NOMO-1 treated with dmso at 0.1 percent for 144 hours (cell line): ENCODE results near the gene ZFHX3.

Experiments used
- DNase-seq: peaks from one replicate; lab custom pipeline; 2025; ENCODE audit not compliant: unreplicated experiment; lab: John Stamatoyannopoulos, UW

Gene ZFHX3

GRCh38 chr16:72978212-72978611, 69.7 kb downstream of the ZFHX3 start:
- no peak for DNase-seq

GRCh38 chr16:72977127-72977526, 70.8 kb downstream of the ZFHX3 start:
- no peak for DNase-seq

- DNase-seq = no peak
Measured at GRCh38 chr16:72976438-72977064, 71.4 kb downstream of the ZFHX3 start.

- no peak for DNase-seq
Measured at GRCh38 chr16:72975809-72976437, 72.0 kb downstream of the ZFHX3 start.

- DNase-seq = no peak
Measured at GRCh38 chr16:72974142-72974769, 73.7 kb downstream of the ZFHX3 start.

- DNase-seq = no peak
Measured at GRCh38 chr16:72972878-72973571, 74.9 kb downstream of the ZFHX3 start.

DNA sequence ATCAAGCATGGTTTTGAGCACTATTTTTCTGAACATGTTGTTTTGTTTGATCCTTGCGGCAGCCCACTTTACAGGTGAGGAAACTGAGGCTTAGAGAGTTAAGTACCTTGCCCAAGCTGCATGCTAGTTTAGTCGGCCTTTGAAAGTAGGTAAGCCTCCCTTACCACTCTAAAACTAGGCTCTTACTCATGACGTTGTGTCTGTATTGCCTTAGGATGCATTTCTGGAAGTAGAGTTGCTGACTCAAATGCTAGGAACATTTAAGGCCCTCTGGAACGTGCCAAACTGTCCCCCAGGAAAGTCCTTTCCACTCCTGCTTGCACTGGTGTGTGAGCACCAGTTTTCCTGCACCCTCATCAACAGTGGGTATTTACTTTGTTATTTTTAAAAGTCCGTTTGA, 76.6 kb downstream of the ZFHX3 start:
- no peak for DNase-seq

GRCh38 chr16:72970656-72971055, 77.3 kb downstream of the ZFHX3 start:
- DNase-seq = no peak

DNA sequence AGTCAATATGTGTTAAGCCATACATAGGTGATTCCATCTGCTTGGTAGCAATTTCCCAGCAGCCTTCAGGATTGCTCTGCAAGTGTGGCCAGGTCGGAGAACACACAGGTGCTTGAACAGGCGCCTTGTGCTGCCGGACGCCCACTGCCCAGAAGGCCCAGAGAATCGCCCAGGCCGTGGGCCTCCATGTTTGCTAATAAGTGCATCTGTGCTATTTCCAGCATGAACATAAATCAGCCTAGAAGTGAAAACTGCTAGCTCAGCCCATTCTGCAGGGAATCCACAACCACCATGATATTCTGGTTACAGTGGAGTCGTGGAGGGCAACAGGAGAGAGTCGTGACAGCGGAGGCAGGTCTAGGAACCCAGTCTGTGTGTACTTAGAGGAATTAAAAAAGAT, 78.1 kb downstream of the ZFHX3 start:
- DNase-seq = no peak

DNA sequence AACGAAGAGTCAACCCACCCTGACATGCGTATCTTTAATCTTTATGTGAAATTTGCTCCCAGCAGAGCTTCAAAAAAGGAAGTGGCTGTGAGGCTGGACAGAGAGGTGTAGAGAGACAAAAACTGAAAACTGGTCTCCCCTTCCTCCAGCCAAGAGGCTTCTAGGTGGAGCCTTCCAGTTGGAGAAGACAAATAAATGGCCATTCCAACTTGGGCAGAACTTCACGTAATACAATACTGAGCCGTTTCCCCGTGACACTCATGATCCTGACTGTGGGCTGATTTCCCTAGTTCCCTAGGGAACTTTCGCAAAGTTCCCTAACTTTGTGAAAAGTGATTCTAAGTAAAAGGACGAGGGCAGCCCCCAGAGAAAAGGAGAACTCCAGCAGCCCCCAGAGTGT, 78.8 kb downstream of the ZFHX3 start:
- no peak for DNase-seq

DNA sequence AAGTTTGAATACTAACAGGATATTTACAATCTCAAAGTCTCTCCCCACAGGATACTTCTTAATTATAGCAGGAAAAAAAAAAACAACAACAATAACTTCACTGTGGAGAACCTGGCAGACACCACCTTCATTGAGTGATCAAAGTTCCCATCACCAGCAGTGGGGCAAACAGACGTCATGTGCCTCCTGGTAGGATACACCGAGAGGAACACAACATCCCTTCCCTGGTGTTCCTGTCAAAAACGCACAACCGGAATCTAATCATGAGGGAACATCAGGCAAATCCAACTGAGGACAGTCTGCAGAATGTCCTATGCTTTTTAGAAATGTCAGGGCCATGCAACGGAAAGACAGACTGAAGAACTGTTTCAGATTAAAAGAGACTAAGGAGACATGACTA, 80.0 kb downstream of the ZFHX3 start:
- no peak for DNase-seq

DNA sequence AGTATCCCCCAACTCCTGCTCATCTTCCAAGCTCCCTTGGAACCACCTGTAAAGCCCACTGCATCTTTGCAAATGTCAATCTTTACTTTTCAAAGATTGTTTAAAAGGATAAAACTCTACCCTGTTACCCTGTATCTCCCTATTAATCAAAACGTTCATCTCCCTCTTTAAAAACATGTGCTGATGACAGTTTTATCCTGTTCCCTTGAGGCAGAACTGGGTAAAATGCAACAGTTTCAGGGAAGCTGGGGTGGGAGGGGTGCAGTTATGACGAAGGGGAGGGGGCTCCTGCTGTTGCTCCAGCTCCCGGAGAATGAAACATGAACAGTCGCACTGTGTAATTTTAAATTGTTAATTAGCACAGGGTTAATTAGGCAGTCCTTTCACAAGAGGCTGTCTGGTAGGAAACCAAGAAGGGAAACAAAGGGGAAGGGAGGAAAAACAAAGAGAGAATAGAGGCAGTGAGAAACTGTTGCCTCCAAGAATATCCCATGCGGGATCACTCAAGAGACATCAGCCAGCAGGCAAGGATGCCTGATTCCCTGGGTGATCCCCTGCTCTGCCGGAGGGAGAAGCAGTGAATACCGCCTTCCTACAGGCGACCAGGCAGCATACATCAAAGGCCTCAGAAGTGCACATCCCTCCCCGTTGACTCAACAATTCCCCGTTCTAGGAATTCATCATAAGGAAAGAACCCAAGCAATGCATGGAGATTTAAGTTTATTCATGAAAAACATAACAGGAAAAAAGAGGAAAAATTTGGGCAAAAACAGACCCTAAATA, 84.2 kb downstream of the ZFHX3 start:
- no peak for DNase-seq

GRCh38 chr16:72962347-72962746, 85.6 kb downstream of the ZFHX3 start:
- DNase-seq = no peak

DNA sequence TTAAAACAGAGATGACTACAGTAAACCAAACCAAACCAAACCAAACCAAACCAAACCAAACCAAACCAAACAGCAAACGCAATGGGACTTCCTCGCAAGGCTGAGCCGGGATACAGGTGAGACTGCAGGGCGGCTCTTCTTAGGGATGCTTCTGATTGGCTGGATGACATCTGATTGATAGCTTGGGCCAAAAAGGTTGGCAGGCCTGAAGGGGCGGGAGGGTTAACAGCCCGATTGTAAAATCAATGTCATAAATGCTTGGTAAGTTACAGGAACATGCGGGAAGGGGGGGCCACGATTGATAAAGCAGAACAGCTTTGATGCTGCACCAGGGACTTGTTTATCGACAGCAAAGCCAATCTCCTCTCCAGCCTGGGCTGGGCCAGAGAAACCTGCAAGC, 86.1 kb downstream of the ZFHX3 start:
- DNase-seq = no peak

DNA sequence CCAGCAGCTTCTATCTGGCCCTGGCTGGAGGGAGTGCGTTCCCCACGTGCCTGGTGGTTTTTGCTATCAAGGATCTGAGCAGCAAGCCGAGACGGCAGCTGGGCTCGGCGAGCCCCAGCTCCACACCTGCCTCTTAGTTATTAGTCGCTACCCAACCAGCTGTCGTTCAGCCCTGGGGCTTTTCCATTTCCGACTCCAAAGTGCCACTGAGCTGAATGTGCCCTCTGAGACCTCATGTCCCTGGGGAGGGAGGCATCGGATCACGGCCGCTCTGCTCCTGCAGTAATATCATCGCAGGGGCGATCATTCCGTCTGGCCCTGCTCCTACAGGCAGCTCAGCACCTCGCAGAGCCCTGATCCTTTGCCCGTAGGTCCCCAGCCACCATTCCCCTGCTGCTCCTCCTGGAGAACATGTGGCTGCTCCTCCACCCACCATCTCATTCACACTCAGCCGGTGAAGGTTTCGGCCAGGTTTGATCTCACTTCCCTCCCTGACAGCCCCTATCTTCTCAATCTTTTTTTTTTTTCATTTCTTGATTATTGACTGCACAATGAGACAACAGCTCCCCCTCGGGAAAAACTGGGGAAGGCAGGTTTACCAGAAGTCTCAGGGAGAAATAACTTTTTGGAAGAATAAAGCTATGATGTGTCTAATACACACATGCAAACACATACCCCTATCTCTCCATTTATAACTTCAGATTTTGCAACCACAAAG, 86.7 kb downstream of the ZFHX3 start:
- DNase-seq = no peak

GRCh38 chr16:72960101-72960500, 87.8 kb downstream of the ZFHX3 start:
- no peak for DNase-seq

DNA sequence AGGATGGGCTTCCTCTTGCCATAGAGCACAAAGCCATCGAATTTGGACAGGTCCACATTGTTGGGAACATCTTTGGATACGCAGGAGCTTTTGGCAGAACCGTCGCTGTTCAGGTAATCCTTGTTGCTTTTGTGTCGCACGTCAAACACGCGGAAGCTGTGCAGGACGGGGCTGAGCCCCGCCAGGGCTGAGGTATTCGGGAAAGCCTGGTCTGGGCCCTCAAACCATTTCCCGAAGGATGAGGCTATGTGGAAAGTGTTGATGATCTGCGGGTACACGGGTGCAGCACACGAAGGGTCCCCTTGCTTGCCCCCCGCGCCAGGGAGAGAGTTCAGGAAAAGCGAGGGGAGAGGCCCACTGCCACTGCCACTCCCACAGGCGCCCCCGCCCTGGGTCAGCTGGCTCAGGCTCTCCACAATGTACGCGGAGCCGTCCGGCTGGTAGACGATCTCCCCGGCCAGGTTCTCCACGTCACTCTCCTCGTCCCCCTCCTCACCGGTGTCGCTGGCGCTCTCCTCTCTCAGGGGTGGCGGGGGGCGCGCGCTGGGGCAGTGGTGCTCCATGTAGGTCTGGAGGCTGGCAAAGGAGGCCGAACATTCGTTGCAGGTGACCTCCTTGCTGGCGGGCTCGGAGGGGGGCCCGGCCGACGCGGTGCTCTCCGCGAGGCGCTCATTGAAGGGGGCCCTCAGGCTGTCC, 88.5 kb downstream of the ZFHX3 start:
- DNase-seq = no peak

GRCh38 chr16:72958522-72959076, 89.3 kb downstream of the ZFHX3 start:
- DNase-seq = no peak
